Caco-2 (cell line): ENCODE measurements around the gene CKLF. TPM values are rescaled to one million over a fixed set of nuclear protein-coding genes. Genes with fewer than 3 reads are reported as not detected.

Source experiments
- BruUV-seq: library from RNA; stranded (reverse); fragments of 400-500 nt; replicated peaks from 2 replicates; lab custom pipeline; 2021; lab: Mats Ljungman, UMichigan
- CTCF ChIA-PET: fragments of 300-600 bp; sonication (Branson Sonifier 250); formaldehyde crosslinking; loops from one replicate; lab custom pipeline; 2022; ENCODE audit warnings: antibody characterized with exemption; lab: Charles Lee
- POLR2A ChIA-PET: fragments of 300-600 bp; sonication (Branson Sonifier 250); formaldehyde crosslinking; loops from one replicate; lab custom pipeline; 2022; ENCODE audit warnings: antibody characterized with exemption; lab: Charles Lee
- DNase-seq, 2 experiments: peaks; one replicate each; pipeline versions ENCODE4 v3.0.0 to v3.0.0-alpha.2; 2020 to 2022
- H3K27me3 ChIP-seq: replicated peaks from 2 replicates; pipeline ENCODE4 v1.6.0; 2011; ENCODE audit warnings: low read length; ENCODE audit not compliant: control insufficient read depth, insufficient read depth
- H3K36me3 ChIP-seq: 2 replicates; pipeline ENCODE4 v1.5.1; 2011; ENCODE audit warnings: low read length; ENCODE audit not compliant: control insufficient read depth, insufficient read depth
- H3K4me1 ChIP-seq: fragments of 250-450 bp; sonication (Bioruptor Pico); 2 replicates; pipeline ENCODE4 v1.5.1; 2020; ENCODE audit warnings: mild to moderate bottlenecking
- H3K4me3 ChIP-seq: 2 replicates; pipeline ENCODE4 v1.5.1; 2011; ENCODE audit warnings: low read depth, mild to moderate bottlenecking, control low read depth, low read length
- H3K9me3 ChIP-seq: fragments of 250-450 bp; sonication (Bioruptor Pico); 2 replicates; pipeline ENCODE4 v1.5.1; 2020; ENCODE audit warnings: mild to moderate bottlenecking, moderate library complexity
- H3K27ac Mint-ChIP-seq: one replicate; pipeline ENCODE4 v1.8.0; 2022; ENCODE audit warnings: mixed read lengths; ENCODE audit not compliant: unreplicated experiment
- H3K27me3 Mint-ChIP-seq: one replicate; pipeline ENCODE4 v1.8.0; 2022; ENCODE audit warnings: mixed read lengths; ENCODE audit not compliant: insufficient read depth, unreplicated experiment
- H3K36me3 Mint-ChIP-seq: one replicate; pipeline ENCODE4 v1.8.0; 2022; ENCODE audit warnings: mild to moderate bottlenecking, mixed read lengths; ENCODE audit not compliant: insufficient read depth, unreplicated experiment
- H3K4me1 Mint-ChIP-seq: one replicate; pipeline ENCODE4 v1.8.0; 2022; ENCODE audit warnings: low read depth, mixed read lengths; ENCODE audit not compliant: unreplicated experiment
- H3K4me3 Mint-ChIP-seq: one replicate; pipeline ENCODE4 v1.8.0; 2022; ENCODE audit warnings: mild to moderate bottlenecking, moderate library complexity, mixed read lengths; ENCODE audit not compliant: unreplicated experiment
- H3K9me3 Mint-ChIP-seq: one replicate; pipeline ENCODE4 v1.8.0; 2022; ENCODE audit warnings: mixed read lengths; ENCODE audit not compliant: unreplicated experiment
- CTCF ChIP-seq, 2 experiments: fragments of 200-600 bp in 1 of 2; IDR thresholded peaks; 1 replicate in 1 of 2; 2 replicates in 1 of 2; pipeline versions ENCODE4 v1.5.1 to v1.8.0; 2011 to 2022; ENCODE audit warnings: antibody characterized with exemption in 1 of 2, control low read depth in 1 of 2, inconsistent platforms in 1 of 2, low read depth in 1 of 2, low read length in 1 of 2, mild to moderate bottlenecking in 1 of 2, moderate library complexity in 1 of 2; ENCODE audit not compliant: insufficient read depth in 1 of 2, severe bottlenecking in 1 of 2, unreplicated experiment in 1 of 2
- intact Hi-C: fragments of 100-400 bp; cut with micrococcal nuclease; formaldehyde crosslinking; loops from one replicate; pipeline ENCODE4 v1.10.0; 2022; ENCODE audit not compliant: unreplicated experiment
- total RNA-seq: library from RNA; stranded (reverse); gene quantifications from 2 replicates; pipeline ENCODE4 v1.2.3, GENCODE V29; 2022

Gene CKLF
- total RNA-seq, 1 experiment from 2014 or later = 103 TPM

- intact Hi-C loops = no loop called here
These were observed 42.8 kb upstream of the CKLF start for GRCh38 chr16:66509576-66509975.

DNA sequence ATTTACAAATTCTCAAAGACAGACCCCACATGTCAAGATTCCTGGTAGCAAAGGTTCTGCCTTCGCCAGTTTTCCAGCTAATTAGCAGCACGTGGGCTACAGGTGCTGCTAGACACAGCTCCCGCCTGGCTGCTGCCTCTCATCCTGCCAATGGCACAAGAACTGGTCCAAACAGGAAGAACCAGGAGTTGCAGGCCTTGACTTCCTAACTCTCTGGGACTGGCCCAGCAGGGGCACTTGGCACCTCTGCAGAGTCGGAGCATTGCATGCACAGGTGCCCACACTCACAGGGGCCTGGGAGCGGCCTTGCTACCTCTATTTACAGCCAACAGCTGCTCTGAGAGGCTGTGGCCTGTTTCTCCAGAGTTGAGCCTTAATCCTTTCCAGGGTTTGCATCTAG, 42.1 kb upstream of the CKLF start:
- ChIA-PET POLR2A (no interaction called here), CTCF (no interaction called here)
- no TSS peak for BruUV-seq
- no peak overlapping the region for H3K27ac Mint-ChIP-seq
- peaks cover 24% of the 10 kb centered on the region for H3K4me1 Mint-ChIP-seq
- TF ChIP-seq CTCF (IDR thresholded peaks at IDR 0.05; ENCODE audit: insufficient read depth in 1 of 2, low read depth in 1 of 2, low read length in 1 of 2, severe bottlenecking in 1 of 2, unreplicated experiment in 1 of 2) = no peak
- intact Hi-C loops = no loop called here
- no peaks in the 10 kb centered on the region for H3K27me3 ChIP-seq
- DNase-seq = no peak
- no peak overlapping the region for H3K4me3 Mint-ChIP-seq
- peaks cover 24% of the 10 kb centered on the region for H3K4me1 ChIP-seq
- no peaks in the 10 kb centered on the region for H3K9me3 Mint-ChIP-seq
- H3K9me3 ChIP-seq = no peaks in the 10 kb centered on the region
- H3K36me3 Mint-ChIP-seq = peaks cover 7% of the 10 kb centered on the region
- H3K4me3 ChIP-seq = no peak overlapping the region
- no peaks in the 10 kb centered on the region for H3K27me3 Mint-ChIP-seq
- H3K36me3 ChIP-seq = peaks cover 1% of the 10 kb centered on the region

More at GRCh38 chr16:66509576-66509975, 42.8 kb upstream of the CKLF start:
- Mint-ChIP-seq H3K4me1 (peaks cover 19% of the 10 kb centered on the region), H3K27ac (no peak overlapping the region), H3K9me3 (no peaks in the 10 kb centered on the region), H3K36me3 (peaks cover 7% of the 10 kb centered on the region), H3K4me3 (no peak overlapping the region), H3K27me3 (no peaks in the 10 kb centered on the region)
- no peak for TF ChIP-seq CTCF (IDR thresholded peaks at IDR 0.05; ENCODE audit: insufficient read depth in 1 of 2, low read depth in 1 of 2, low read length in 1 of 2, severe bottlenecking in 1 of 2, unreplicated experiment in 1 of 2)
- H3K27me3 ChIP-seq = no peaks in the 10 kb centered on the region
- ChIA-PET CTCF (no interaction called here), POLR2A (no interaction called here)
- H3K36me3 ChIP-seq = peaks cover 1% of the 10 kb centered on the region
- DNase-seq = no peak
- H3K4me3 ChIP-seq = no peak overlapping the region
- no peaks in the 10 kb centered on the region for H3K9me3 ChIP-seq
- peaks cover 24% of the 10 kb centered on the region for H3K4me1 ChIP-seq
- BruUV-seq = no TSS peak

- intact Hi-C loops = no loop called here
- H3K27me3 ChIP-seq = no peaks in the 10 kb centered on the region
- H3K36me3 ChIP-seq = peaks cover 1% of the 10 kb centered on the region
- Mint-ChIP-seq H3K4me3 (no peak overlapping the region), H3K4me1 (peaks cover 26% of the 10 kb centered on the region), H3K27ac (no peak overlapping the region), H3K36me3 (peaks cover 7% of the 10 kb centered on the region), H3K27me3 (no peaks in the 10 kb centered on the region), H3K9me3 (no peaks in the 10 kb centered on the region)
- H3K9me3 ChIP-seq = no peaks in the 10 kb centered on the region
- H3K4me3 ChIP-seq = no peak overlapping the region
- BruUV-seq = no TSS peak
- ChIA-PET POLR2A (no interaction called here), CTCF (no interaction called here)
- peaks cover 24% of the 10 kb centered on the region for H3K4me1 ChIP-seq
- DNase-seq = no peak
- TF ChIP-seq CTCF (IDR thresholded peaks at IDR 0.05; ENCODE audit: insufficient read depth in 1 of 2, low read depth in 1 of 2, low read length in 1 of 2, severe bottlenecking in 1 of 2, unreplicated experiment in 1 of 2) = no peak
These were observed 41.4 kb upstream of the CKLF start for GRCh38 chr16:66510711-66511601.
